Activated CD8-positive, alpha-beta memory T cell treated with anti-CD3 and anti-CD28 coated beads, Interleukin-2, amount 50 U/mL, for 48 hours (primary cell): ENCODE results near the gene OTUD7B.
"Not testable (repeated sequence)": the region's sequence is repeated elsewhere in the genome, so short reads cannot be mapped to it uniquely, and the experiment has no call there.

Experiments used
- DNase-seq: peaks from one replicate; pipeline ENCODE4 v3.0.0-alpha.2; 2020

OTUD7B gene

GRCh38 chr1:150010393-150011115 lies at the start of gene OTUD7B:
OTUD7B (minus strand) TSS chr1:150010726; CDS start chr1:149977510, 33,216 bp downstream.
- DNase-seq, result peak; percentile 92

- no peak for DNase-seq
Observed at GRCh38 chr1:150060260-150060659, 49.7 kb upstream of the OTUD7B start.

GRCh38 chr1:150056407-150056806 lies 45.9 kb upstream of the OTUD7B start:
- no peak for DNase-seq

GRCh38 chr1:150055507-150055906 lies 45.0 kb upstream of the OTUD7B start:
- DNase-seq, result not testable (repeated sequence)

- no peak for DNase-seq
Observed at GRCh38 chr1:150053926-150054325, 43.4 kb upstream of the OTUD7B start.

GRCh38 chr1:150051905-150052412 lies 41.4 kb upstream of the OTUD7B start:
- DNase-seq, result not testable (repeated sequence)

- no peak for DNase-seq
Observed at GRCh38 chr1:150051089-150051373, 40.5 kb upstream of the OTUD7B start.

GRCh38 chr1:150049926-150050325 lies 39.4 kb upstream of the OTUD7B start:
- DNase-seq, result no peak

- no peak for DNase-seq
Observed at GRCh38 chr1:150034336-150034735, 23.8 kb upstream of the OTUD7B start.

GRCh38 chr1:150028322-150028721 lies 17.8 kb upstream of the OTUD7B start:
- no peak for DNase-seq

GRCh38 chr1:150024156-150024555 lies 13.6 kb upstream of the OTUD7B start:
- no peak for DNase-seq

GRCh38 chr1:150022357-150022756 lies 11.8 kb upstream of the OTUD7B start:
- DNase-seq, result no peak

- no peak for DNase-seq
Observed at GRCh38 chr1:150021191-150021694, 10.7 kb upstream of the OTUD7B start.

GRCh38 chr1:150020711-150021110 lies 10.2 kb upstream of the OTUD7B start:
- DNase-seq, result no peak

- DNase-seq, result no peak
Observed at GRCh38 chr1:150018165-150018564, 7.6 kb upstream of the OTUD7B start.

GRCh38 chr1:150017206-150017750 lies 6.8 kb upstream of the OTUD7B start:
- DNase-seq, result no peak

GRCh38 chr1:150015651-150016131 lies 5.2 kb upstream of the OTUD7B start:
- no peak for DNase-seq

GRCh38 chr1:150012611-150013010 lies 2.1 kb upstream of the OTUD7B start:
- DNase-seq, result no peak

- DNase-seq, result peak; percentile 70
Observed at GRCh38 chr1:150009604-150010392, 728 bp downstream of the OTUD7B start.

GRCh38 chr1:150008699-150009098 lies 1.8 kb downstream of the OTUD7B start:
- no peak for DNase-seq

- DNase-seq, result no peak
Observed at GRCh38 chr1:150006881-150007421, 3.6 kb downstream of the OTUD7B start.

- DNase-seq, result no peak
Observed at GRCh38 chr1:150005606-150006005, 4.9 kb downstream of the OTUD7B start.

GRCh38 chr1:150003801-150004200 lies 6.7 kb downstream of the OTUD7B start:
- no peak for DNase-seq
